HEK293 (cell line): ENCODE data around the gene TNXB.
"Not testable (repeated sequence)": the region's sequence is repeated elsewhere in the genome, so short reads cannot be mapped to it uniquely, and the experiment has no call there.

Experiments
- CTCF ChIP-seq: fragments of 450-650 bp; formaldehyde crosslinking; IDR thresholded peaks from 2 replicates; pipeline ENCODE4 v1.5.1; 2016; ENCODE audit warnings: missing biosample characterization, missing genetic modification characterization
- EGR2 ChIP-seq: fragments of 450-650 bp; formaldehyde crosslinking; IDR thresholded peaks from 2 replicates; pipeline ENCODE4 v1.5.1; 2016; ENCODE audit warnings: low read depth, missing biosample characterization, missing genetic modification characterization
- PRDM1 ChIP-seq: fragments of 450-650 bp; formaldehyde crosslinking; IDR thresholded peaks from 2 replicates; pipeline ENCODE4; 2016; ENCODE audit warnings: missing biosample characterization, missing genetic modification characterization
- PRDM4 ChIP-seq: fragments of 450-650 bp; formaldehyde crosslinking; IDR thresholded peaks from 2 replicates; pipeline ENCODE4 v1.5.1; 2017; ENCODE audit warnings: missing biosample characterization, missing genetic modification characterization
- RBAK ChIP-seq: fragments of 450-650 bp; formaldehyde crosslinking; IDR thresholded peaks from 2 replicates; pipeline ENCODE4 v1.5.1; 2016; ENCODE audit warnings: missing biosample characterization, missing genetic modification characterization
- REST ChIP-seq: fragments of 450-650 bp; formaldehyde crosslinking; IDR thresholded peaks from 2 replicates; pipeline ENCODE4 v1.5.1; 2016; ENCODE audit warnings: missing biosample characterization, missing genetic modification characterization
- TRIM28 ChIP-seq: IDR thresholded peaks from 2 replicates; pipeline ENCODE4 v1.6.1; 2011; ENCODE audit warnings: low read length, control low read depth, borderline replicate concordance
- ZBTB11 ChIP-seq: fragments of 450-650 bp; formaldehyde crosslinking; conservative IDR thresholded peaks from 2 replicates; pipeline ENCODE4 v1.5.1; 2016; ENCODE audit warnings: low read depth, missing biosample characterization, missing genetic modification characterization
- ZNF114 ChIP-seq: fragments of 450-650 bp; formaldehyde crosslinking; IDR thresholded peaks from 2 replicates; pipeline ENCODE4 v1.5.0; 2017; ENCODE audit warnings: missing biosample characterization, missing genetic modification characterization
- ZNF133 ChIP-seq: fragments of 450-650 bp; formaldehyde crosslinking; IDR thresholded peaks from 2 replicates; pipeline ENCODE4 v1.5.1; 2016; ENCODE audit warnings: missing biosample characterization, missing genetic modification characterization
- ZNF175 ChIP-seq: fragments of 450-650 bp; formaldehyde crosslinking; IDR thresholded peaks from 2 replicates; pipeline ENCODE4 v1.5.1; 2016; ENCODE audit warnings: missing biosample characterization, missing genetic modification characterization
- ZNF18 ChIP-seq: fragments of 450-650 bp; formaldehyde crosslinking; IDR thresholded peaks from 2 replicates; pipeline ENCODE4 v1.5.1; 2016; ENCODE audit warnings: missing biosample characterization, missing genetic modification characterization
- ZNF274 ChIP-seq, 2 experiments: fragments of 200-500 bp in 1 of 2; fragments of 450-650 bp in 1 of 2; sonication (Bioruptor generic) in 1 of 2; formaldehyde crosslinking in 1 of 2; IDR thresholded peaks; 2 replicates each; pipeline versions ENCODE4 v1.5.1 to v1.6.1; 2014 to 2016; ENCODE audit warnings: borderline replicate concordance in 1 of 2, inconsistent platforms in 1 of 2, low read length in 1 of 2, missing biosample characterization in 1 of 2, missing genetic modification characterization in 1 of 2

GRCh38 chr6:32043589-32044380 is 65.4 kb downstream of the TNXB start:
- TF ChIP-seq EGR2 (tag by site-specific recombination); ZNF114 (tag by site-specific recombination); ZNF274 (IDR thresholded peaks at IDR 0.05; ENCODE audit: low read length); ZNF274 (tag by site-specific recombination; IDR thresholded peaks at IDR 0.05; ENCODE audit: borderline replicate concordance); TRIM28; ZBTB11; ZNF18 (tag by site-specific recombination); CTCF (tag by site-specific recombination); ZNF175; REST (tag by site-specific recombination); PRDM4; RBAK (tag by site-specific recombination); ZNF133 (tag by site-specific recombination); PRDM1 (tag by site-specific recombination): not testable (repeated sequence)
